GM18519 (cell line): ENCODE results near the gene PTGIR.

Source experiments
- ATAC-seq: cut with Tn5 transposase; IDR thresholded peaks from one replicate; pipeline ENCODE4 v1.9.1; 2021; ENCODE audit warnings: mild to moderate bottlenecking, moderate library complexity; ENCODE audit not compliant: unreplicated experiment, low FRiP score

Gene PTGIR, protein sequence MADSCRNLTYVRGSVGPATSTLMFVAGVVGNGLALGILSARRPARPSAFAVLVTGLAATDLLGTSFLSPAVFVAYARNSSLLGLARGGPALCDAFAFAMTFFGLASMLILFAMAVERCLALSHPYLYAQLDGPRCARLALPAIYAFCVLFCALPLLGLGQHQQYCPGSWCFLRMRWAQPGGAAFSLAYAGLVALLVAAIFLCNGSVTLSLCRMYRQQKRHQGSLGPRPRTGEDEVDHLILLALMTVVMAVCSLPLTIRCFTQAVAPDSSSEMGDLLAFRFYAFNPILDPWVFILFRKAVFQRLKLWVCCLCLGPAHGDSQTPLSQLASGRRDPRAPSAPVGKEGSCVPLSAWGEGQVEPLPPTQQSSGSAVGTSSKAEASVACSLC

DNA sequence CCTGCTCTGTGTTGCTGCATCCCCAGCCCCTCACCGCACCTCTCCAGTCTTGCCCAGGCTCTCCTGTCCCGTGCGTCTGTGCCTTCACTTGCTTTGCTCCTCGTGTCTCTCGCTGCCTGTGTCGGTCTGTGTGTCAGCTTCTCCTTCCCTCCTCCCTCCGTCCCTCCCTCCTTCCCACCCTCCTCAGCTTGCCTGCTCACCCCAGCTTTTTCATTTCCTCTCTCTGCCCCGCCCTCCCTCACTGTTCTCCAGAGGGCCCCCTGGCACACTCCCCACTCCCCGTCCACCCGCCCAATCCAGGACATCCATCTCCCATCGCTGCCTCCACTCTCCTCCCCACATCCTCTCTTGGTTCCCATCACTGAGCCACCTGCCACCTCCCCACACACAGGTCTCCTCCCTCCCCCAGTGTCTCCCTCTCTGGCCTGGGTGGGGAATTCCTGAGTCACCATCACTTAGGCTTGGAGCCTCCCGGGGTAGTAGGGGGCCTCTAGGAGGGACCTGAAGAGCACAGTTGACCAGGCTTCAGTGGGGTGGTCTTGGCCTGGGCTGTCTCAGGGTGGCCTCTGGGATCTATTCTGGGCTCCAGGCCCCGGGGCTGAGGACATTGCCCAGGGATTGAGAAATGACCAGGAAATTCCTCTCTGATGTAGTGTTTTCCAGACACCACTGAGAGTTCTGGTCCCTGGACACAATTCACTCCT, at the start of gene PTGIR:
Gene PTGIR, minus strand, starts transcription at position 132 of the 704 bp plus-strand sequence. CDS start 864 bp downstream, outside the sequence.
- no peak for ATAC-seq

DNA sequence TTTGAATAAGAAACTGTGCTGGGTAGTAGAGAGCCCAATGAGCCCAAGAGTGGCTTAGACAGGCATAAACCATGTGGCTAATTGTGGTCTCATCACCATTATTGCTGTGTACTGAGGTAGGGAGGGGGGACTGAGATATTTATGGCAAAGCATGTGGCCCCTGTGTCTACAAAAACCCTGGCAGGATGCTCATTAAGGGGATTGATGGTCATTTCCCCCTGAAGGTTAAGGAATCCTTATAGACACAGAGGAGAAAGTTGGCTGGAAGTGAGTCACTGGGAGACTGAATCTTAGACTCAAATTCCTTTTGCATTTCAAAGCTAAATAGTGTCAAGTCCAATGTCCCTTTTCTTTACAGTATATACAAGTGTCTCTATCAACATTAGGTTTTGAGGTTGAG, 45.9 kb upstream of the PTGIR start:
- ATAC-seq, result no peak

DNA sequence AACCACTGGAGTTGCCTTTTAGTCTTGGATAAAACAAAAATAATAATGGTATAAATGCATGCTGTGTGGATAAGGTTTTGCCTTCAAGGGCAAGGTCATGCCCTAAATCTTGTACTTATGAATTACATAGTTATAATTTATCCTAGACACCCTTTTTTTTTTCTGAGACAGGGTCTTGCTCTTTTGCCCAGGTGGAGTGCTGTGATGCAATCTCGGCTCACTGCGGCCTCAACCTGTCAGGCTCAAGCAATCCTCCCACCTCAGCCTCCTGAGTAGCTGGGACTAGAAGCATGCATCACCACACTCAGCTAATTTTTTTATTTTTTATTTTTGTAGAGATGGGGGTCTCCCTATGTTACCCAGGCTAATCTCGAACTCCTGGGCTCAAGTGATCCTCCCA, 43.8 kb upstream of the PTGIR start:
- no peak for ATAC-seq

DNA sequence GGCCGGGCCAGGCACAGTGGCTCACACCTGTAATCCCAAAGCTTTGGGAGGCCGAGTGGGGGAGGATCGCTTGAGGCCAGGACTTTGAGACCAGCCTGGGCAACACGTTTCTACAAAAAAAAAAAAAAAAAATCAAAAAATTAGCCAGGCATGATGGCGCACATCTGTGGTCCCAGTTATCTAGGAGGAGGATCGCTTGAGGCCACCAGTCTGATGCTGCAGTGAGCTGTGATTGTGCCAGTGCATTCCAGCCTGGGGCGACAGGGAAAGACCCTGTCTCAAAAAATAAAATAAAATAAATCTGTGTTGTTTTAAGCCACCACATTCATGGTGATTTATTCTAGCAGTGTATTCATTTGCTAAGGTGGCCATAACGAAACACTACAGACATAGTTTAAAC, 40.2 kb upstream of the PTGIR start:
- no peak for ATAC-seq

DNA sequence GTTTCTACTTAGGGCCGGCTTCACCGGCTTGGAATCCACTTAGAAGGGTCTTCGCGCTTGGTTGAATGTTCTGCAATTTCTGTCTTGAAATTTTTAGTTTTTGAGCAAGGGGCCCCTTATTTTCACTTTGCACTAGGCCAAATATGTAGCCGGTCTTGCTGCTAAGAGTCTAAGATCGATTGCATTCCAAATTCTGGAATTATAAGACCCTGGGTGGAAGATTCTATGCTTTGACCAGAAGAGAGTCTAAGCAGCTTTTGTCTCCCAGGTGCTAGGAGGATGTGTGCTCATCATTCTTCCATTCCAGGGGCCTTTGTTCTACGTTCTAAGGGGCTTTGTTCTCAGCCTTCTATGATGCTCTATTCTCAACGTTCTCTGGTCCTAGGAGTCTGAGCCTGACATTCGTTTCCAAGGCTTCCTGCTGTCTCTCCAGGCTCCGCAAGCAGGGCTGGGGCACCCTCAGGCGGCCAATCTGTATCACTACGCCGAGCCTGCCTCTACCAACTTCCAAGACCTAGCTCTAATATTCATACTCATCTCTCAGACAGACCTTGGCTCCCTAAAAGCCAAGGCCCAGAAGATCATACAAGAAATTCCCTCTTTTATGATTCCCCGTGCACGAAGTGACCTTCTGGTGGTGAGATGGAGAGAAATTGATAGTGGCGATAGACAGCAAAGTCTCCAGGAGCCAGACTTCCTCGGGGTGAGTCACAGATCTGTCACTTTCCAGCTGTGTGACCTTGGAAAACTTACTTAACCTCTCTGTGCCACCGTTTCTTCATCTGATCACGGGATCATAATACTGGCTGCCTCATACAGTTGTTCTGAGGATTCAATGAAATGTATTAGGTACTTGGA, 37.1 kb upstream of the PTGIR start:
- ATAC-seq, result no peak

DNA sequence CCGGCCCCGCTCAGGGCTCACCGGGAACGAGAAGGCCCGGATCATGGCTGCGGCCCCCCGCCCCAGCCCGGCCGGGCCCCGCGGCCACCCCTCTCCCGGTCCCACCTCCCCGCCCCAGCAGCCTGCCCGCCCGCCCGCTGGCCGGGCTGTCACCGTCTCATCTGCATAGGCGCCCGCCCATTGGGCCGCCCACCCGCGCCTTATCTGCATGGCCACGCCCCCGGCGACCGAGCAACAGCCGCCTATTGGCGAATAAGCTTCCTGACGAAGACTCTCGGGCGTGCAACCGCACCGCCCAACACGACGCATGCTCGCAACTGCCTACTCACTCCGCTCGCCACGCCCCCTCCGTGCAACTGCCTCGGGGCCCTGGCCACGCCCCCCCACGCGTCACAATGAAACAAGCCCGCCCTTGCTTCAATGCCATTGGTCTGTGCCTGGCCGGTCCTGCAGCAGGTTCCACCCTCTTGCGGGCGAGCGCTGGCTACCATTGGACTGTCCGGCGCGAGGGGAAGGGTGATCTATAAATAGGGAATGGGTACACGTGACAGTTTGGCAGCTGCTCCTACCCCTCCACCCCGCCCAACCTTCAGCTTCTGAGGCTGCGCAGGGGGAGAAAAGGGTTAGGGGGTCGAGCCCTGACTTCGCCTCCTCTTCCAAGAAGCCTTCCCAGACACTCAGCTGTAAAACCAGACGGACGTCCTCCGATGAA, 36.3 kb upstream of the PTGIR start, which contains the start of gene DACT3:
Gene DACT3, minus strand, starts transcription at position 163 of the 712 bp plus-strand sequence. Its CDS starts 118 bp downstream, at position 45.
- ATAC-seq, result peak; percentile 86

DNA sequence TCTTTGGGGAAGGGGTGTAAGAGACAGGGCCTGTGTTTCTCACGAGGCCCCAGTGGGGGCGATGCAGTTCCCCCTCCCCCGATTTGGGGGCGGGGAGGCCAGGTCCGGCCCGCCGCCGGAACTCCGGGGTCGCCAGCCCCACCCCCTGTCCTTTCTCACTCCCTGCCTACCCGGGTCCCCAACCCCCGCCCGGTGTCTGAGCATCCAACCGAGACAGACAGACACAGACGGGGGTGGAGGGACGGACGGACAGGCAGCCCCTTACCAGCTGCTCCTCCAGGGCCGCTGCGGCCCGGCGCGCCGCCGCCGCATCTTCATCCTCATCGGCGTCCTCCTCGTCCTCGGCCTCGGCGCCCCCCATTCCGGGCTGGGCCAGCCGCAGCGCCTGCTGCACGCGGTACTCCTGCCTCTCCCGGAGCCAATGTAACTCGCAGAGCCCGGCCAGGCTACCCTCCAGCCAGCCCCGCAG, 35.7 kb upstream of the PTGIR start:
- ATAC-seq, result no peak

DNA sequence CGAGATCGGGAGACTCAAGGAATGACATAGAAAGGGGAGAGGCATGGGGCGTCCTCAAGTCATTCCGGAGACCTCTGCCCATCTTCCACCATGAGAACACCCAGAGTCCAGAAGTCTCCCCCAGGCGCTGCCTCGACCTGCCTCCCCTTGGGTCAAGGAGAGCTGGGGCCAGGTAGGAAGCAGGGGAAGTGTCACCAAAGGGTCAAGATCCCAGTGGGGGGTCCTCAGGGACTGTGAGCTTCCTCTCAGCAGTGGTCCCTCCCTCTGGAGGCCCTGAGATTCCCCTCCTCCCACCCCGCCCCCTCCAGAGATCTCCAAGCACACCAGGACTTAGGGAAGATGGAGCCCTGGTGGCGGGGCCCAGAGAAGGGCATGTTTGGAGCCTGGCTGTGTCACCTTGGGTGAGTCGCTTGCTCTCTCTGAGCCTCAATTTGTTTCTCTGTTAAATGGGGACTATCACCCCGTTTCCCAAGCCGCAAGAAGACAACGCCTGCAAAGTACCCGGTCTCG, 35.2 kb upstream of the PTGIR start:
- ATAC-seq, result no peak

DNA sequence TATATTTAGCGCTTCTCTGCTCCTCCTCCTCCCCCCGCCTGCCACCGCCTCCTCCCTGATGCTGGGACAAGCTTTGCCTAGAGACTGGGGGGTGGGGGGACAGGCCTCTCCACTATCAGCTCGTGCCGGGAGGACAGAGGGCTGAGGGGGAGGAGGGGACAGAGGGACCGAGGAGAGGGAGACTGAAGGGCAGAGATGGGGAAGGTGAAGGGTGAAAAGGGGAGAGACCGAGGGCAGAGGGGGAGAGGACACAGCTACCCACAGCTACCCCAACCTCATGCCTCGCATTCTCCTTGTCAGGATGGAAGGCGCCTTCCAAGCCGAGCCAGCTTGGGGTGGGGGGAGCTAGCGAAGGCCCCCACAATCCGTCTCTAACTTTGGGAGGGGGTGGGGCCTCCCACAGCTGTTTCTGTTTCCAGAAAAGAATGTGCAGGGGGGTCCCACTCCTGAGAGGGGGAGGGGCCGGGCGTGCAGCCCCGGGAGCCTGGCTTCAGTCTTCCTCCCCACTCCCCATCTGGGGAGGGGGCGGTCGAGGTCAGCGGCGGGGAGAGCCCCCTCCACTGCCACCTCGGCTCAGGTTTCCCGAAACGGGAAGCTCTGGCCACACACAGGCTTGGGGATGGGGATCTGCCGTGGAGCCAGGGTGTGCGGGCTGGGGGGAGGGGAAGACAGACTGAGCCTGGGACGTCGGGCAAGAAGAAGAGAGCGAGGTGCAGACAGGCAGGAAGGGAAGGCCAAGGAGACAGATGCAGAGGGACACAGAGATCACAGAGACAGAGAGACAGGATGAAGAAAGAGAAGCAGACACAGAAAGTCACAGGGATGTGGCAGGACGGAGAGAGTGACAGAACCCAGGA, 34.5 kb upstream of the PTGIR start:
- ATAC-seq, result no peak

DNA sequence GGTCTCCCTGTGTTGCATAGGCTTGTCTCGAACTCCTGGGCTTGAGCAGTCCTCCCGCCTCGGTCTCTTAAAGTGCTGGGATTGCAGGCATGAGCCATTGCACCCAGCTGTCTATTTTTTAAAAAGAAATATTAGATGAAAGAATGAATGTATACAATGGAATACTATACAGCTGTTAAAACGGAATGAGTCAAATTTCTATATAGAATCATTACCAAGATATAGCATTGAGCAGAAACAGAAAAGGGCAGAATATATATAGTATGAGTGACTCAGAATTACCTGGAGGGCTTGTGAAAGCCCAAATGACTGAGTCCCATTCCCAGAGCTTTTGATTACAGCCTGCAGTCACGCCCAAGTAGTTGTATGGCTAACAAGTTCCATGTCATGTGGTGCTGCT, 31.7 kb upstream of the PTGIR start:
- ATAC-seq, result no peak

DNA sequence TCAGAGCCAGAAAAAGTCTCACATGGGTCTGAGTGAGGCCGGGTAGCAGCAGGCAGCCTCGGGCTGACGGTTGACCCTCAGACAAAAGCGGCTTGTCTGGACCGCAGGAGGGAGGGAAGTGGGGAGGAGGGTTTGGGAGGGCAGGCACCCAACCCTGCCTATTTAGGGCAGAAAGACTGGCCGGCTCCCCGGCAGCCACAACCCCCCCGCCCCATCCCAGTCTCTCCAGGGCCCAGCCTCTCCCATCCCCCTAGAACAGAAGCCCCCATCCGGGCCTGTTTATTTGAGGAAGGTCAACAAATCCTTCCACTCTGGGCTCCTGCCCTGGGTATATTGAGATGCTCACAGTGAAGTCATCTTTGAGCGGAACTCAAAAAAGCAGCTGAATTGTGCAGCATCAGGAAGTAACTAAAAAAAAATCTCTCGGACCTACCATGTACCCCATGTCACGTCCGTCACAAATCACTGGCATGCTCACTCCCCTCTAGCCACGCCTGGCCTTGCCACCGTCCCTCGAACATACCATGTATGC, 29.8 kb upstream of the PTGIR start:
- no peak for ATAC-seq

DNA sequence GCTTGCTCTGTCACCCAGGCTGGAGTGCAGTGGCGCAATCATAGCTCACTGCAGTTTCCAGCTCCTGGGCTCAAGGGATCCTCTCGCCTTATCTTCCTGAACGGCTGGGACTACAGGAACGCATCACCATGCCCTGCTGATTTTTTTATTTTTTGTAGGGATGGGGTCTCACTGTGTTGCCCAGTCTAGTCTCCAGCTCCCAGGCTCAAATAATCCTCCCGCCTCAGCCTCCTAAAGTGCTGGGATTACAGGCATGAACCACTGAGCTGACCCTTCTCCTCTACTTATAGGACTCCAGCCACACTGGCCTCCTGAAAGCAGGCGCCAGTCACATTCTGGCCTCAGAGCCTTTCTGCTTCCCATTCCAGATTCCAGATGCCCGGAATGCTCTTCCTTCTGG, 25.6 kb upstream of the PTGIR start:
- ATAC-seq, result no peak

DNA sequence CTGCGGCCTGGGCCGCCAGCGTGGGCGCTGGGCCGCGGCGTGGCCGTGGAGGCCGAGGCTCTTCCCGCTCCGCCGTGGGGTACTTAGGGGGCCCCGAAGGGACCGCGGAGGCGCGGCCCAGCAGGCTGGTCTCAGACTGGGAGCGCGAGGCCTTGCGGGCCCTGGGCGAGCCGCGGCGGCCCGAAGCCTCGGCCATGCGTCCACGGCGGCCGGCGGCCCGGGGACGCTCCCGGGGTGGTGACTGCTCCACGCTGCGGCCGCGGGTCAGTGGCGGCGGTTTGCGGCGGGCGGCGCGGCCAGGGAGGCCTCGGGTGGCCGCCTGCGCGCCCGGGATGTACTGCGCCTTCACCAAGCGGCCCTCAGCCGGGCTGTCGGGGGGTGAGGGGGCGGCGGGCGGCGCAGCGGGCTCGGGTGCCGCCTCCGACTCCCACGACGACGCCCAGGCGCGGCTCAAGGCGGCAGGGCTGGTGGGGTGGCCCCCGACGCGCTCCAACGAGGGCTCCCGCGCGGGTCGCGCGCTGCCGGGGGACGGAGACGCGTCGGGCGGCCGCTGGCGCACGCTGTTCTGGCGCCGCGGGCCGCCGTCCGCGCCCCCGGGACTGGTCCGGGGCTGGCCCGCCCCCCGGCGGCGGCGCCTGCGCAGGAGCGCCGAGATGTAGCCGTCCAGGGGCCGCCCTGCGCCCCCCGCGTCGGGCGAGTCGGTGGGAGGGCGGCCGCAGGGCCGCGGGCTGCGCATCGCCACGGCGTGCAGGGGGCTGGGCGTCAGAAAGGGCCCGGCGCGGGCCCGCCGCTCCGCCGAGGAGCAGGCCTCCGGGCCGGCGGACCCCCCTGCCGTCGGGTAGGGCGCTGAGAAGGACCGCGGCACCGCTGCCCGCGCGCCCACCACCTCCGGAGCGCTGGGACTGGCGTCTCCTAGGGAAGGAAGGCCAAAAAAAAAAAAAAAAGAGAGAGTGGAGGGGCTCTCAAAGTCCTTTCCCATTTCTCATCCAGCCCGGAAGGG, 24.4 kb upstream of the PTGIR start:
- no peak for ATAC-seq

DNA sequence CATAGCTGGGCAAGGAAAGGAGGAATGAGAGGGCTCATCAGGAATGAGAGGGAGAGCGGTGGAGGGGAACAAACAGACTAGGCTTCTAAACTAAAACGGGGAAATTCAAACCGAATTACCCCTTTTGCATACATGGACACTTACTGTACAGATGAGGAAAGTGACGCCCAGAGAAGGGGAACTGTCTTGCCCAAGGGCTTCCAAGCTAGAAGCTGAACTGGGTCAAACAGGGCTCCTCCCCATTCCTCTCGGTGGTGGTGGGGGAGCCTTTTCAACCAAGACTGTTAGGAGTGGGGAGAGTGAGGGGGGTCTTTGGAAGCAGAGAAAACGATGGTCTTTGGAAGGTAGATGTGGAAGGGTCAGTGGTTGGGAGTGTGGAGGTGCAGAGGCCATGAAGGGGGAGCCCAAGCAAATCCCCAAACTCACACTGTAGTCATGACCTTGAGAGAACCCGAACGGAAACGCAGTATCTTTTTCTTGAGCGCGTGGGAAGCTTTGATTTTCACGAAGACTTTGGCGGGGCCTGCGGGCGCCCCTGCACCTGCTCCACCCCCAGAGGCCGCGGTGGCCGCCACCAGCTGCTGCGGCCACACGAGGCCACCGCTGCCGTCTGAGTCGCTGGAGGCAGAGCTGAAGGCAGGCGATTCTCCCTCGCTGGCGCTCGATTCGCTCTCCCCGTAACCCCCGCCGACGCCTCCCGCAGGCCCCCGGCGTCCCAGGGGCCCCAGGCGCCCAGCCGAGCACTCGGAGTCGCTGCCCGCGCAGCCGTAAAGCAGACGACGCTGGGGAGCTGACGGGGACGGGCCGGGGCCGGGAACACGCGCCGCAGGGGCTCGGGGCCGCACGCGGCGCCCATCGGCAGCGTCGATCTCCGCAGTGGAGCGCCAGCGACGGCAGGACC, 23.4 kb upstream of the PTGIR start:
- no peak for ATAC-seq

DNA sequence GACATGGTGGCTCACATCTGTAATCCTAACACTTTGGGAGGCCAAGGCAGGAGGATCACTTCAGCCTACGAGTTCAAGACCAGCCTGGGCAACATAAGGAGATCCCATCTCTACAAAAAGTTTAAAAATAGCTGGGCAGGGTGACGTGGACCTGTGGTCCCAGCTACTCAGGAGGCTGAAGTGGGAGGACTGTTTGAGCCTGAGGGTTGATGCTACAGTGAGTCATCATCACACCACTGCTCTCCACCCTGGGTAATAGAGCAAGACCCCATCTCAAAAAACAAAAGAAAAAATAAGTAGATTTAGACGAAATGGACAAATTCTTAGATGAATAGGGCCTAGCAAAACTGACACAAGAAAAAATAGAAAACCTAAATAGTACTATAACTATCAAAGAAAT, 21.5 kb upstream of the PTGIR start:
- no peak for ATAC-seq

DNA sequence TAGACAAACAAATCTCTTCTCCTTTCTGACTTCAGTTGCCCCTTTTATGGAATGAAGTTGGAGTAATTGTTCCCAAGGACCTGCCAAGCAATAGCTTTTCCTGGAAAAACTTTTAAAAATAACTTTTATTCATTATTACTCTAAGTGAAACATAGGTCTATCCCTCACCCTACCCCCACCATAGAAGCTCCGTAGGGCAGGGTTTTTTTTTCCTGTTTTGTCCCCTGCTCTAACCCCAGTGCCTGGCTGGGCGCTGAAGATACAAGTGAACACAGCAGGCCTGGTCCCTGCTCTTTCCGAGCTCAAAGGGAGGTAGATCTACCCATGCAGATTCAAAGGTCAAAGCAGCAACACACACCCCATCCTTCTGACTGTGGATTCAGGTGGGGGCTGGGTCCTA, 19.8 kb upstream of the PTGIR start:
- no peak for ATAC-seq

DNA sequence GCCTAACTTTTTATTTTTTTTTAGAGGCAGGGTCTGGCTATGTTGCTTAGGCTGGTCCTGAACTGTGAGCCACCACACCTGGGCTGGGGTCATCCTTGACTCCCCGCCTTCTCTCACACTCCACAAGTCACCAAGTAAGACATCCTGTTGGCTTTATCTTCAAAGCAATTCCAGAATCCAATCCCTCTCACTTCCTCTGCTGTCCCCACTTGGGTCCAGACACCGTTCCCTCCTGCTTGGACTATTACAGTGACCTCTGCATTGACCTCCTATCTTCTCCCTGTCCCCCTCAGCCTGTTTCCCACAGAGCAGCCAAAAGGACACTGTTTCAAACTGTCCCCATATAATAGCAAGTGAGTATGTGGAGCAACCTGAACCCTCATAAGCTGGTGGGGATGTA, 15.8 kb upstream of the PTGIR start:
- ATAC-seq, result no peak
